Measurements from ENCODE around the gene BOK. TPM values are rescaled to one million over a fixed set of nuclear protein-coding genes. Genes with fewer than 3 reads are reported as not detected.

Gene BOK
- total and polyA plus RNA-seq, 9 of the 15 experiments (the other 6 are each of a cell fraction or from before 2014, with no cell fraction given) = 0.03 to 3.3 (median 2.0) TPM; not detected in 1

- in situ Hi-C loops (cut with MboI) = no loop called here
- Histone ChIP-seq H3K9me1 (ENCODE audit: control insufficient read depth, insufficient read depth, low read length) (no peaks in the 10 kb centered on the region), H2AFZ (ENCODE audit: low read depth, low read length) (no peak overlapping the region), H3K4me1 (replicated peaks in 1 of 2; ENCODE audit: control insufficient read depth in 2 of 2, insufficient read depth in 2 of 2, low read length in 2 of 2) (peaks cover 26 to 52% of the 10 kb centered on the region in 2 experiments), H3K27me3 (ENCODE audit: control insufficient read depth in 2 of 2, insufficient read depth in 2 of 2, low read length in 2 of 2) (no peaks in the 10 kb centered on the region; a peak in 1 of 5 replicates), H4K20me1 (replicated peaks; ENCODE audit: control insufficient read depth, insufficient read depth, low read length) (no peaks in the 10 kb centered on the region), H3K36me3 (ENCODE audit: control insufficient read depth, insufficient read depth, low read length) (no peaks in the 10 kb centered on the region), H3K27ac (ENCODE audit: extremely low read depth, low read depth, low read length) (no peak overlapping the region), H3K9ac (ENCODE audit: insufficient read depth in 1 of 2, low read depth in 2 of 2, low read length in 2 of 2) (no peak overlapping the region), H3K9me3 (replicated peaks; ENCODE audit: control insufficient read depth, insufficient read depth, low read depth, low read length) (no peaks in the 10 kb centered on the region), H3K4me3 (no peak overlapping the region), H3K79me2 (ENCODE audit: control insufficient read depth, insufficient read depth, low read length) (no peaks in the 10 kb centered on the region), H3K4me2 (ENCODE audit: insufficient read depth, low read length) (no peak overlapping the region)
- DNase-seq (ENCODE audit: extremely low read depth in 1 of 4, low spot score in 3 of 4) = no peak
- WGBS (ENCODE audit: insufficient coverage, low coverage, missing lambda C conversion rate) = 85% methylated on average over 25 of the region's 62 CpGs
- no peak for ATAC-seq
- CTCF ChIA-PET (ENCODE audit: low intra/inter-chr PET ratio) = no interaction called here
- intact Hi-C loops (cut with micrococcal nuclease) = loop anchor here (2.0 kb wide), 1 partner anchor 33 kb away; the partner anchor contains the start of gene STK25
- no TSS peak for BruUV-seq (replicated peaks)
- TF ChIP-seq HEY1 (CRISPR knock-in tag; IDR thresholded peaks at IDR 0.05; ENCODE audit: borderline replicate concordance) (no peak), NFATC3 (IDR thresholded peaks at IDR 0.05) (no peak), ZNF561 (CRISPR knock-in tag; conservative IDR thresholded peaks at IDR 0.05) (no peak), XRCC3 (IDR thresholded peaks at IDR 0.05) (no peak), HNRNPL (IDR thresholded peaks at IDR 0.05; ENCODE audit: low read depth, low read length) (0 out of 2 replicates have a peak, but pooled peaks have one; percentile 29), TGIF2 (CRISPR knock-in tag; IDR thresholded peaks at IDR 0.05) (no peak), ZNF143 (CRISPR knock-in tag; IDR thresholded peaks at IDR 0.05) (no peak), NCOA6 (IDR thresholded peaks at IDR 0.05) (no peak), TBL1XR1 (IDR thresholded peaks at IDR 0.05; ENCODE audit: low read length in 2 of 2) (no peak), RNF2 (IDR thresholded peaks at IDR 0.05) (no peak), PCBP1 (IDR thresholded peaks at IDR 0.05; ENCODE audit: low read depth, low read length, poor library complexity, severe bottlenecking) (peak; percentile 46)
- TF ChIP-seq, protein P1, sequence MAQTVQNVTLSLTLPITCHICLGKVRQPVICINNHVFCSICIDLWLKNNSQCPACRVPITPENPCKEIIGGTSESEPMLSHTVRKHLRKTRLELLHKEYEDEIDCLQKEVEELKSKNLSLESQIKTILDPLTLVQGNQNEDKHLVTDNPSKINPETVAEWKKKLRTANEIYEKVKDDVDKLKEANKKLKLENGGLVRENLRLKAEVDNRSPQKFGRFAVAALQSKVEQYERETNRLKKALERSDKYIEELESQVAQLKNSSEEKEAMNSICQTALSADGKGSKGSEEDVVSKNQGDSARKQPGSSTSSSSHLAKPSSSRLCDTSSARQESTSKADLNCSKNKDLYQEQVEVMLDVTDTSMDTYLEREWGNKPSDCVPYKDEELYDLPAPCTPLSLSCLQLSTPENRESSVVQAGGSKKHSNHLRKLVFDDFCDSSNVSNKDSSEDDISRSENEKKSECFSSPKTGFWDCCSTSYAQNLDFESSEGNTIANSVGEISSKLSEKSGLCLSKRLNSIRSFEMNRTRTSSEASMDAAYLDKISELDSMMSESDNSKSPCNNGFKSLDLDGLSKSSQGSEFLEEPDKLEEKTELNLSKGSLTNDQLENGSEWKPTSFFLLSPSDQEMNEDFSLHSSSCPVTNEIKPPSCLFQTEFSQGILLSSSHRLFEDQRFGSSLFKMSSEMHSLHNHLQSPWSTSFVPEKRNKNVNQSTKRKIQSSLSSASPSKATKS (CRISPR knock-in tag; IDR thresholded peaks at IDR 0.05) = no peak
- TF ChIP-seq, protein P2, sequence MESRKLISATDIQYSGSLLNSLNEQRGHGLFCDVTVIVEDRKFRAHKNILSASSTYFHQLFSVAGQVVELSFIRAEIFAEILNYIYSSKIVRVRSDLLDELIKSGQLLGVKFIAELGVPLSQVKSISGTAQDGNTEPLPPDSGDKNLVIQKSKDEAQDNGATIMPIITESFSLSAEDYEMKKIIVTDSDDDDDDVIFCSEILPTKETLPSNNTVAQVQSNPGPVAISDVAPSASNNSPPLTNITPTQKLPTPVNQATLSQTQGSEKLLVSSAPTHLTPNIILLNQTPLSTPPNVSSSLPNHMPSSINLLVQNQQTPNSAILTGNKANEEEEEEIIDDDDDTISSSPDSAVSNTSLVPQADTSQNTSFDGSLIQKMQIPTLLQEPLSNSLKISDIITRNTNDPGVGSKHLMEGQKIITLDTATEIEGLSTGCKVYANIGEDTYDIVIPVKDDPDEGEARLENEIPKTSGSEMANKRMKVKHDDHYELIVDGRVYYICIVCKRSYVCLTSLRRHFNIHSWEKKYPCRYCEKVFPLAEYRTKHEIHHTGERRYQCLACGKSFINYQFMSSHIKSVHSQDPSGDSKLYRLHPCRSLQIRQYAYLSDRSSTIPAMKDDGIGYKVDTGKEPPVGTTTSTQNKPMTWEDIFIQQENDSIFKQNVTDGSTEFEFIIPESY (CRISPR knock-in tag; IDR thresholded peaks at IDR 0.05) = peak; percentile 88
- FAIRE-seq = no peak
- POLR2A ChIA-PET = interaction anchor here (0.6 to 0.7 kb wide), 2 partner anchors 19 to 50 kb away, joined by 3 read pairs; no protein-coding TSS in a partner anchor
Measured at GRCh38 chr2:241541564-241542277, 16.8 kb upstream of the BOK start.

Measured in K562 (cell line).